NB4 (cell line): ENCODE results near the gene TSPAN7.

Experiments
- DNase-seq: peaks from one replicate; pipeline ENCODE4 v3.0.0; 2010; ENCODE audit warnings: low read depth
- H3K4me3 ChIP-seq: one replicate; pipeline ENCODE4 v1.5.1; 2011; ENCODE audit warnings: mild to moderate bottlenecking, low read depth, low read length, moderate library complexity
- MYC ChIP-seq: IDR thresholded peaks from 2 replicates; pipeline ENCODE4 v1.6.1; 2011; ENCODE audit warnings: low read depth, low read length
- POLR2A ChIP-seq: IDR thresholded peaks from 2 replicates; pipeline ENCODE4 v1.6.1; 2011; ENCODE audit warnings: mild to moderate bottlenecking; ENCODE audit not compliant: insufficient read length; ENCODE audit errors: extremely low read depth
- TF ChIP-seq, protein P1 (sequence below): IDR thresholded peaks from 2 replicates; pipeline ENCODE4 v1.6.1; 2011; ENCODE audit warnings: low read depth, low read length
- TF ChIP-seq, protein P2 (sequence below): IDR thresholded peaks from one replicate; pipeline ENCODE4 v1.5.1; 2012; ENCODE audit warnings: low read depth, low read length

Gene TSPAN7

DNA sequence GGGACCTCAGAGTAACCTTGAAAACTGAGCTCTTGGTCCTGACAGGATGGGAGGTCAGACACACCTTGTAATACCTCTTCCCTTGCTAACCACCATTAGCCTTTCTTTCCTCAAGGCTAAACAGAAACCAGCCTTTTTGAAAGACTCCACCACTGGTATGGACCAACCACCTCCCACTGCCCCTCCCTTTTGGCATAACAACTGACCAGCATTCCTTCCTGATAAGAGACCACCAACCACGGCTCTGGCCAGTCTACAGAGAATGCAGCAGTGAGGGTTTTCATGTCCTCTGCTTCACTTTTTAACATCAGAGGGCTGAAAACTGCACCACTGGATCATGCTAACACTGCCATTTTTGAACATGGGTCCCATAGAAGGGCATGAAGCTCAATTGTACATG, 139.7 kb downstream of the TSPAN7 start:
- TF ChIP-seq, protein P1, sequence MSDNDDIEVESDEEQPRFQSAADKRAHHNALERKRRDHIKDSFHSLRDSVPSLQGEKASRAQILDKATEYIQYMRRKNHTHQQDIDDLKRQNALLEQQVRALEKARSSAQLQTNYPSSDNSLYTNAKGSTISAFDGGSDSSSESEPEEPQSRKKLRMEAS: no peak
- TF ChIP-seq MYC (no peak), POLR2A (no peak)
- TF ChIP-seq, protein P2, sequence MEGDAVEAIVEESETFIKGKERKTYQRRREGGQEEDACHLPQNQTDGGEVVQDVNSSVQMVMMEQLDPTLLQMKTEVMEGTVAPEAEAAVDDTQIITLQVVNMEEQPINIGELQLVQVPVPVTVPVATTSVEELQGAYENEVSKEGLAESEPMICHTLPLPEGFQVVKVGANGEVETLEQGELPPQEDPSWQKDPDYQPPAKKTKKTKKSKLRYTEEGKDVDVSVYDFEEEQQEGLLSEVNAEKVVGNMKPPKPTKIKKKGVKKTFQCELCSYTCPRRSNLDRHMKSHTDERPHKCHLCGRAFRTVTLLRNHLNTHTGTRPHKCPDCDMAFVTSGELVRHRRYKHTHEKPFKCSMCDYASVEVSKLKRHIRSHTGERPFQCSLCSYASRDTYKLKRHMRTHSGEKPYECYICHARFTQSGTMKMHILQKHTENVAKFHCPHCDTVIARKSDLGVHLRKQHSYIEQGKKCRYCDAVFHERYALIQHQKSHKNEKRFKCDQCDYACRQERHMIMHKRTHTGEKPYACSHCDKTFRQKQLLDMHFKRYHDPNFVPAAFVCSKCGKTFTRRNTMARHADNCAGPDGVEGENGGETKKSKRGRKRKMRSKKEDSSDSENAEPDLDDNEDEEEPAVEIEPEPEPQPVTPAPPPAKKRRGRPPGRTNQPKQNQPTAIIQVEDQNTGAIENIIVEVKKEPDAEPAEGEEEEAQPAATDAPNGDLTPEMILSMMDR: no peak
- no peak overlapping the region for H3K4me3 ChIP-seq
- DNase-seq: no peak

DNA sequence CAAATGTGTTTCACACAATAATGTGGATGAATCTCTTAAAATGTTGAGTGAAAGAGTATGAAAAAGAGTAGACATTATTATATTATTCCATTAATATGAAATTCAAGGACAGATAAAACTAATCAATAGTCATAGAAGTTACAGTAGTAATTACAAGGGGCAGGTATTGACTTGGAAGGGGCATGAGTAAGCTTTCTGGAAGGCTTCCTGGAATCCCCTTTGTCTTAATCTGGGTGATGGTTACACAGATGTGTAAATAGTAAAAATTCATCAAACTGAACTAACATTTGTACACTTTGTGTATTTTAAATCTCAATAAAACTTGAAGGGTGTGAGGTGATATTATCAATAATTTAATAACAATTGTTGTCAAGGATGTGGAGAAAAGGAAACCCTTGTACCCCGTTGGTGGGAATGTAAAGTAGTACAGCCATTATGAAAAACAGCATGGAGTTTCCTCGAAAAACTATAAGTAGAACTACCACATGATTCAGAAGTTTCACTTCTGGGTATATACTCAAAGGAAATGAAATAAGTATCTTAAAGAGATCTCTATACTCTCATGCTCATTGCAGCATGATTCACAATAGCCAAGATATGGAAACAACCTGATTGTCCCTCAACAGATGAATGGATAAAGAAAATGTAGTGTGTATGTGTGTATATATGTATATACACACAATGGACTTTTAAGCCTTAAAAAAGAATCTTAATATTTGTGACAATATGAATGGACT, 143.0 kb downstream of the TSPAN7 start:
- no peak for DNase-seq
- TF ChIP-seq MYC (no peak), POLR2A (no peak)
- TF ChIP-seq, protein P2: no peak
- TF ChIP-seq, protein P1: no peak

DNA sequence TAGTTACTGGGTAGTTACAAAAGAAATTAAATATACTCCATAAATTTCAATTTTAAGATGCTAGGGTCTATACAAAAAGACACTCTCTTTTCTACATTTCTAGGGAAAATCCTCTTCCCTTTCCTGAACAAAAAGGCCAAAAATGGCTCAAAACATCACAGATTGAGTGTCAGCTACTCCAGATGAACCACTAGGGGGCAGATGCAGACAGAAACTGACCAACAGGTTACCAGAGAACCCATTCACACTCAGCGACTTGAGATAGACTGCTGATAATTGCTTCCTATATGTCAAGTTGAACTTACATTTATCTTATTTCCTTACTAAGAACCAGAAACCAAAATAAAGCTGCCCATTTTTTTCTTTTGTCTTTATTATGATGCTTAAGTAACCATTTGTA, 156.5 kb downstream of the TSPAN7 start:
- no peak overlapping the region for H3K4me3 ChIP-seq
- DNase-seq: peak; percentile 51
- TF ChIP-seq, protein P2: peak; percentile 42
- no peak for TF ChIP-seq MYC

More for the DNA sequence above, 143.0 kb downstream of the TSPAN7 start:
- H3K4me3 ChIP-seq: no peak overlapping the region

DNA sequence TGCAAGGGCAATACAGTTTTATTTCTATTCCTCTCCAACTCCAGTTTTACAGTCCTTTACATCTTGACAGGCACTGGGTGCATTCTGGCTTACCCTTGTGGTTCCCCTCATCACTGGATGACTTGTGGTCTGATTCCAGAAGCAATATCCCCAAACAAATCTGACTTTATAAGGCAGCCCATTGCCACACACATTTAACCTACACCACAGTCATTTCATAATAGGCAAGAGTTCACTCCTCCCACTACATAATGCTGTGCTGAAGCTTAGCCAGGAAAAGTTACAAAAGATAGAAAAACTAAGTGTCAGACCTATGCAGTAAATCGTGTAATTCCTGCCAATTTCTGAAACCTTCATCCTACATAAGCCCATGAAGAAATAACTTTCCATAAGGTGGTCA, 157.0 kb downstream of the TSPAN7 start:
- peak; percentile 40 for DNase-seq
- H3K4me3 ChIP-seq: no peak overlapping the region
- TF ChIP-seq MYC: no peak
- no peak for TF ChIP-seq POLR2A
- TF ChIP-seq, protein P1: no peak
- TF ChIP-seq, protein P2: no peak

DNA sequence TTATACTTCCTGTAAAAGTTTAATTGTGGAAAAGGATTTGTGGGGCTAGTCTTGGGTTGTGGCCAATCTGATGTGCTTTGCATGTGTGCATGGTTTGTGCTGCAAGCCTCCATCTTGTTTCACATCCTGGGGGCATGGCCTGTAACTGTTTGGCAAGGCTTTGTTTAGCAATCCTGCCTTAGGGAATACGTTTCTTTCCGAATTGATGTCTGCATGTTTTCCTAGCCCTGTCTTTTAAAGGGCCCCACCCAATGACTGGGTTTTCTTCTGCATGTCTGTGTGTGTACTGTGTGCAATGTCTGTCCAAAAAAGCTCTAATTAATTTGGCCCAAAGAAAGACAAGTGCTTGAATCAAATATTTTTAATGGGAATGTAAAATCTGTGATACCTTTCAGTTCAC, 165.3 kb downstream of the TSPAN7 start:
- TF ChIP-seq MYC: no peak
- TF ChIP-seq, protein P1: no peak
- TF ChIP-seq POLR2A: no peak
- TF ChIP-seq, protein P2: no peak

More for the DNA sequence above, 165.3 kb downstream of the TSPAN7 start:
- no peak for DNase-seq
- H3K4me3 ChIP-seq: no peak overlapping the region
